GM21390 (cell line): Measurements from ENCODE around the gene TAAR5.
"Not testable (repeated sequence)": the region's sequence is repeated elsewhere in the genome, so short reads cannot be mapped to it uniquely, and the experiment has no call there.

ENCODE experiments used
- ATAC-seq: cut with Tn5 transposase; IDR thresholded peaks from one replicate; pipeline ENCODE4 v1.9.1; 2021; ENCODE audit not compliant: unreplicated experiment

Gene TAAR5

DNA sequence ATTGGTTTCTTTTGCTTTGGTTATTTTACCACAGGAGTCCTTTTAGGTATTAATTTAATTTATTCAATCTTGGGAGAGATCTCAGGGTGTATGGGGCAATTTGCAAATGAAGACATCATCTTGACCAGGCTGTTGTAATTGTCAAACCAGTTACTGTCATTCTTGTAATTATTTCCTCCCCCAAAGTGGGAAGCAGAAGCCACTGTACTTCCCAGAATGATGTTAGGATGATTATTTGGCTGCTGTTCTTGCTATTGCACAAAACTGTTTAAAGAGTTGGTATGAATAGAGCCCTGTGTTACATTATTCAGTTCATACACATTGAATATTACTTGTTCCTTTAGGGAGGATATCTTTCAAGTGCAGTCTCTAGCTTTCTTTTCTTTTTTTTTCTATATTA, 17.8 kb downstream of the TAAR5 start:
- no peak for ATAC-seq

DNA sequence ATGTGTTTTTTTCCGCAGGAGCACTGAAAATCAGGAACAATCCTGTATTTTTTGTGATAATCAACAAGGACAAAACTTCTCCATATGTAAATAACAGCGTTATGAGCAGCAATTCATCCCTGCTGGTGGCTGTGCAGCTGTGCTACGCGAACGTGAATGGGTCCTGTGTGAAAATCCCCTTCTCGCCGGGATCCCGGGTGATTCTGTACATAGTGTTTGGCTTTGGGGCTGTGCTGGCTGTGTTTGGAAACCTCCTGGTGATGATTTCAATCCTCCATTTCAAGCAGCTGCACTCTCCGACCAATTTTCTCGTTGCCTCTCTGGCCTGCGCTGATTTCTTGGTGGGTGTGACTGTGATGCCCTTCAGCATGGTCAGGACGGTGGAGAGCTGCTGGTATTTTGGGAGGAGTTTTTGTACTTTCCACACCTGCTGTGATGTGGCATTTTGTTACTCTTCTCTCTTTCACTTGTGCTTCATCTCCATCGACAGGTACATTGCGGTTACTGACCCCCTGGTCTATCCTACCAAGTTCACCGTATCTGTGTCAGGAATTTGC, 19.2 kb downstream of the TAAR5 start, which contains the start of gene TAAR6:
Gene TAAR6 (plus strand): TSS at position 102 of the 557 bp plus-strand sequence. CDS start 0 bp downstream, at position 102.
- no peak for ATAC-seq

- no peak for ATAC-seq
Observed at GRCh38 chr6:132569170-132569569, 20.4 kb downstream of the TAAR5 start.

- ATAC-seq, result no peak
Observed at GRCh38 chr6:132568611-132569010, 20.9 kb downstream of the TAAR5 start.

- ATAC-seq, result no peak
Observed at GRCh38 chr6:132567566-132567965, 22.0 kb downstream of the TAAR5 start.

DNA sequence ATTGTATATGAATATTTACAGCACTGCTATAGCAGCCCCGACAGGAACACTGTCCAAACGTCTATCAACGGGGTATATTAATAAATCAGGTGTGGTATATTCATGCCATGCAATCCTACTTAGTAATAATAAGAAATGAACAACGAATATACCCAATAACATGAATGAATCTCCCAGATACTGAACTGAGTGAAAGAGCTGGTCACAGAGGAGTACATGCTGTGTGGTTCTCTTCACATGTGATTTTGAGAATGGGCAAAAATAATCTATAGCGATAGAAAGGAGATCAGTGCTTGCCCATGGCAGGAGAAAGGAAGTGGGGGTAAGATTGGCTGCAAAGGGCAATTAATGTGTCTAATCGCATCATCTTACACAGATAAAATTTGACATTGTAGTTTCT, 23.1 kb downstream of the TAAR5 start:
- no peak for ATAC-seq

DNA sequence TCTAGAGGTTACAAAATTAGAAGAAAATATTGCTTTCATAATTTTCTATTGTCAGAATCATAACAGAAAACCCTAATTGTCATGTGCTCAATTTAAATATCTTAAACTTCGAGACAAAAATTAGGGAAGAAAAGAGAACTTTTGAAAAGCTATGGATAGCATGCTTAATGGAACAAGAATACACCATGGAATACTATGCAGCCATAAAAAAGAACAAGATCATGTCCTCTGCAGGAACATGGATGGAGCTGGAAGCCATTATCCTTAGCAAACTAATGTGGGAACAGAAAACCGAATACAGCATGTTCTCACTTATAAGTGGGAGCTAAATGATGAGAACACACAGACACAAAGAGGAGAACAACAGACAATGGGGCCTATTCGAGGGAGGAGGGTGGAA, 29.5 kb downstream of the TAAR5 start:
- ATAC-seq, result not testable (repeated sequence)

DNA sequence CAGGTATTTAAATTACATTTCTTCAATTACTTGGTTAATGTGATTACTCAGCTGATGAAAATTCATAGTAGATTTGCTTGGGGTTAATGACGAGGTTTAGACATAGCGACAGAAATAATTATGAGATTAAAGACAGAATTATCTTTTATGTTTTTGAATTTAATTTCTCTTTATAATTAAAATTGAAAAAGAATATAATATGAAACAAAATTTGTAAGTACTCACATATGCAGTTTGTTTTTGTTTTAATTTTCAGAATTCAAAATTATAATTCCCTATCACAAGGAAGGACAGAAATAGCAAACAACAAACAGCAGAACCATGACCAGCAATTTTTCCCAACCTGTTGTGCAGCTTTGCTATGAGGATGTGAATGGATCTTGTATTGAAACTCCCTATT, 37.2 kb downstream of the TAAR5 start, which contains the start of gene TAAR8:
Gene TAAR8 (plus strand): TSS at position 301 of the 400 bp plus-strand sequence. CDS start 21 bp downstream, at position 322.
- no peak for ATAC-seq

- ATAC-seq, result no peak
Observed at GRCh38 chr6:132551214-132551613, 38.3 kb downstream of the TAAR5 start.

DNA sequence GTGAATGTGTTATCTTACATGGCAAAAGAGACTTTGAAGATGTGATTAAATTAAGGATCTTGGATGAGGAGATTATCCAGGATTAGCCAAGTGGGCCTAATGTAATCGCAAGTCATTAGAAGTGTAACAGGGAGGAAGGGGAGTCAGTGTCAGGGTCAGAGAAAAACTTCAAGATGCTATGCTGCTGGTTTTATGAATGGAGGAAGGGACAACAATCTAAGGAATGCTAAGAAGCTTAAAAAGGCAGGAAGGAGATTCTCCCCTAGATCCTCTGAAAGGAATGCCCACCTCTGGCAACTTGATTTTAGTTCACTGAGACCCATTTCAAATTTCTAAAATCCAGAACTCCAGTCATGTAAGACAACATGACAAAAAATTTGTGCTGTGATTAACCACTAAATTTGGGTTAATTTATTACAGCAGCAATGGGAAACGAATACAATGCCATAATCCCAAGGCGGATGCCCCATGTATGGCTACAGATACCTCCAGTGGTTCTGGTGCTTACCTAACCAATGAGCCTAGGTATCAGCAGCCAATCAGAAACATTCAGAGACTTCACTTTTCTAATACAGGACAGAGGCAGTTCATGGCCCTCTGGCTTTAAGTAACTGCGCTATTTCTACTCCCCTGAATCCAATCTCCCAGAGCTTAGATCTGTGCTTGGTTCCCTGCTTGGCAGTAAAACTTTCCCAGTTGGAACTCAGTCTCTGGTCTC, 40.6 kb downstream of the TAAR5 start:
- no peak for ATAC-seq

GRCh38 chr6:132544826-132545225, 44.7 kb downstream of the TAAR5 start:
- no peak for ATAC-seq
